Renal cortical epithelial cell (primary cell): ENCODE measurements around the gene ASRGL1. TPM values are rescaled to one million over a fixed set of nuclear protein-coding genes. Genes with fewer than 3 reads are reported as not detected.
A peak's percentile ranks its signal among the peaks of the same experiment; 100 is the strongest.
"Not testable (repeated sequence)": the region's sequence is repeated elsewhere in the genome, so short reads cannot be mapped to it uniquely, and the experiment has no call there.

ENCODE experiments used
- DNase-seq: peaks from one replicate; pipeline ENCODE4 v3.0.0-alpha.2; 2011; ENCODE audit warnings: low read depth
- total RNA-seq: library from RNA; depleted of rRNA; stranded (reverse); fragments of >200 nt; gene quantifications from 2 replicates; pipeline ENCODE4 v1.2.3, GENCODE V29; 2014

Gene ASRGL1
- total RNA-seq, 1 donor from 2014 or later = 63.3 TPM

DNA sequence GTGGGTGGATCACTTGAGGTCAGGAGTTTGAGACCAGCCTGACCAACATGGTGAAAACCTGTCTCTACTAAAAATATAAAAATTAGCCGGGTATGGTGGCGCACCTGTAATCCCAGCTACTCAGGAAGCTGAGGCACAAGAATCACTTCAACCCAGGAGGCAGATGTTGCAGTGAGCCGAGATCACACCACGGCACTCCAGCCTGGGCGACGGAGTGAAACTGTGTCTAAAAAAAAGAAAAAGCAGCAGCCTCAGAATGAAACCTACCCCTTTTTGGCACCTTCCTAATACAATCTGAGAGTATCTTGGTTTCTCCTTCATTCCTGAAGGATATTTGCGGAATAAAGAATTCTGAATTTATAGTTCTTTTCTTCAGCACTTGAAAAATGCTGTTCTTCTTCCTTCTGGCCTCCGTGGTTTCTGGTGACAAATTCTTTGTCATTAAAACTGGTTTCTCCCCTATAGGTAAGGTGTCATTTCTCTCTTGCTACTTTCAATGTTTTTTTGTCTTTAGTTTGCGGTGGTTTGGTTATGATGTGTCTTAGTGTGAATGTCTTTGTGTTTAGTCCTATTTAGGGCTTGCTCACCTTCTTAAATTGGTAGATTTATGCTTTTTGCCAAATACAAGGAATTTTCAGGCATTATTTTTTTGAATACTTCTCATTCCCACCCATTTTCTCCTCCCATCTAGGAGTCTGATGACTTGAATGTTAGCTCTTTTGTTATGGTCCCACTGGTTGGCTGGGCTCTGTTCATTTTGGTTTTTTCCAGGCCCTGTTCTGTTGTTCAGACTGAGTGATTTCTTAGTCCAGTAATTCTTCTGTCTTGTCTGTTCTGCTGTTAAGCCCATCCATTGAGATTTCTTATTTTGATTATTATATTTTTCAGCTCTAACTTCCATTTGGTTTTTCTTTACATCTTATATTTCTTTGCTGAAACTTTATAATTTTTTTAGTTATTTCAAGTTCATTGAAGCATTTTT lies 15.4 kb downstream of the ASRGL1 start:
- DNase-seq = no peak

DNA sequence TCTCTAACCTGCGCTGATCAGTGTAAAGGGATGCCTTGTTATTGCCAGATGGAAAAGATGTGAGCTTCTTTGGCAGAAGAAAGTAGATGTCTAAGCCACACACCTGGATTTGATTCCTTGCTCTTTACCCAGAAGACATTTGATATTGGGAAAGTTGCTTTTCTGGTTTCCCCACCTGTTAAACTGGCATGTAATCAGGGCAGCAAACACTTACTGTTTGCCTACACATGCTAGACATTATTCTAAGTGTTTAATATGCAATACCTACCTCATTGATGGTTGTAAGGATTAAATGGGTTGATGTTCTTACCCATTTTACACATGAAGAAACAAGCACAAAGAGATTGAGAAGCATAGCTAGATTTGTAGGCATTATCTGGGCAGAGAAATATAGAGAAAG lies 16.6 kb downstream of the ASRGL1 start:
- no peak for DNase-seq

DNA sequence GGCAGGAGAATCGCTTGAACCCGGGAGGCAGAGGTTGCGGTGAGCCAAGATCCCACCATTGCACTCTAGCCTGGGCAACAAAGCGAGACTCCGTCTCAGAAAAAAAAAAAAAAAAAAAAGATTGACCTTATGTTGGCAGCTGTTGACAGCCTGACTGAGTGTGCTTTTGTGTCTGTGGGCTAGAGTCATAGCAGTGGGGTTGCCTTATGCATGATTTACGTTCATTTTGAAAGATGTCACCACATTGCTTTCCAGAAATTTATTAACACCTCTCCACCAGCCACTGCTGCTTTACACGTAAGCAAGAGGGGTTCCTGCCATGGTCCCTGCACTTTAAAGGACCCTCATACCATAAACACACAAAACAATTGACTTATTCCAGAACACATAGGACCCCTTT lies 21.0 kb downstream of the ASRGL1 start:
- no peak for DNase-seq

DNA sequence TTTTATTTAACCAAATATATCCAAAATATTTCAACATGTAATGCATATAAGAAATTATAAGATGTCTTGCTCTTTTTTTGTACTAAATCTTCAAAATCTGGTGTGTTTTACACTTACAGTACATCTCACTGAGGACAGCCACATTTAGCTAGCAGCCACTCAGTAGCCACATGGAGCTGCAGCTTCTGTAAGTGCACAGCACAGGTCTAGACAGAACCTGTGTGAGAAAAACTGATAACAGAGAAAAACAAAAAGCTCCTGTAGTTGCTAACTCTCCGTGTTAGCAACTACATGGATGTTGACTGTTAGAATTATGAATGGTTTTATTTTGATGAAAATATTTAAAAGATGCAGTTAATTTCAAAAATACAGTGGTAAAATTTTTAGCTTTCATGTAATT lies 22.2 kb downstream of the ASRGL1 start:
- DNase-seq = no peak

DNA sequence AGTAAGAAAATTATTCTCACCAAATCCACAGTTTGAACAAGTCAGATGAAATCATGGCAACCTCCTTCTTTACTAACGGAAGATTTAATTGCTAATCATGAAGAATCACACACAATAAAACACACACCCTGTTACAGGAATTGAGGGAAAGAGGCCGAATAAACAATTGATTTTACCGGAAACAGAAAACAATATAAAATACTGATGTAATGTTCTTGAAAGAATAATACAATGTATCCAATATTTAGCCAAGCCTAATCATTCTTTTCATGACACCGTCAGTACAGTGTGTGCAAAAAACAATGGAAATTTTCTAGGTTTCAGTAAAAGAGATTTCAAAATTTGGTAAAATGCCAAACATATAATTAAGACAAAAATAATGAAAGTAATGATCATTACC lies 23.4 kb downstream of the ASRGL1 start:
- DNase-seq = no peak

DNA sequence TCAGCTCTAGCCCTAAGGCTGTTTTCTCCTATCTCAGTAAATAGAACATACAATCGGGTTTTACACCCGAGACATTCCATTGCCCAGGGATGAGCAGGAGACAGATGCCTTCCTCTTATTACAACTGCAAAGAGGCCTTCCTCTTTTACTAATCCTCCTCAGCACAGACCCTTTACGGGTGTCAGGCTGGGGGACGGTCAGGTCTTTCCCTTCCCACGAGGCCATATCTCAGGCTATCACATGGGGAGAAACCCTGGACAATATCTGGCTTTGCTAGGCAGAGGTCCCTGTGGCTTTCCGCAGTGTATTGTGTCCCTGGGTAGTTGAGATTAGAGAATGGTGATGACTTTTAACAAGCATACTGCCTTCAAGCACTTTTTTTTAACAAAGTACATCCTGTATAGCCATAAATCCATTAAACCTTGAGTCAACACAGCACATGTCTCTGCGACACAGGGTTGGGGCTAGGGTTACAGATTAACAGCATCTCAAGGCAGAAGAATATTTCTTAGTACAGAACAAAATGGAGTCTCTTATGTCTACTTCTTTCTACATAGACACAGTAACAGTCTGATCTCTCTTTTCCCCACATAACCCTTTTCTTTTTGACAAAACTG lies 31.7 kb downstream of the ASRGL1 start:
- not testable (repeated sequence) for DNase-seq

DNA sequence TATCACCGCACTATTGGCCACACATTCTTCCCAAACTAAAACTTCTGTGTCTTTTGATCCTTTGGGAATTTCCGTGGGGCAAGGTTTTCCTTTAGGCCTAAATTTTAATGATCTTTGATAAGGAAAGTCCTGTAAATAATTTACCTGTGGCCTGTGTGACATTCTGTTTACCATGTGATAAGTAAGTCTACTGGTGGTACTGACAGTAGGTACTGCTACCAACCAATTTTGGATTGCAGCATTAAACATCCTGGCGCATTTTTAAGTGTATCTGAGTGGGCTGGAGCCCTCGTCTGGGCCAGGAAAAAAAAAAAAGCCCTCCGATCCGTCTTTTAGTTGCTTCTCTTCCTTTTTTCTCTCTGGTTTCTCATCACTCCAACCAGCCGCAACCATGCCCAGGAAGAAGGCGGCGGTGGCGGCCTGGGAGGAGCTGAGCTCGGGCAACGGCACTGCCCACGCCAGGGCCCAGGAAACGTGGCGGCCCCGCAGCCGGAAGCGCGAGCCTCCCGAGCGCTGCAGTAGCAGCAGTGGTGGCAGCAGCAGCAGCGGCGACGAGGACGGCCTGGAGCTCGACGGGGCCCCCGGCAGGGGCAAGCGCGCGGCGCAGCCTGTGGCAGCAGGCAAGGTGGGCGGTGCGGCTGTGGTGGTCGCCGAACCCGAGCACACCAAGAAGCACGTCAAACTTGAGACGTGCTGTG lies 33.6 kb downstream of the ASRGL1 start:
- DNase-seq = no peak

DNA sequence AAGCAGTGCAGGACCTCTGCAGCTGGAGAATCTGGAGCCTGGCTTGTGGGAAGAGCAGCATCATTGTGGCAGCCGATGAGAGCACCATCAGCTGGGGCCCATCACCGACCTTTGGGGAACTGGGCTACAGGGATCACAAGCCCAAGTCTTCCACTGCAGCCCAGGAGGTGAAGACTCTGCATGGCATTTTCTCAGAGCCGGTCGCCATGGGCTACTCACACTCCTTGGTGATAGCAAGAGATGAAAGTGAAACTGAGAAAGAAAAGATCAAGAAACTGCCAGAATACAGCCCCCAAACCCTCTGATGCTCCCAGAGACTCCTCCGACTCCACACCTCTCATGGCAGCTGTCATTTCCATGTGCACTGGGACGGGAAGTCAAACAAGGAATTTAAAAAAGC lies 35.6 kb downstream of the ASRGL1 start:
- DNase-seq = no peak

DNA sequence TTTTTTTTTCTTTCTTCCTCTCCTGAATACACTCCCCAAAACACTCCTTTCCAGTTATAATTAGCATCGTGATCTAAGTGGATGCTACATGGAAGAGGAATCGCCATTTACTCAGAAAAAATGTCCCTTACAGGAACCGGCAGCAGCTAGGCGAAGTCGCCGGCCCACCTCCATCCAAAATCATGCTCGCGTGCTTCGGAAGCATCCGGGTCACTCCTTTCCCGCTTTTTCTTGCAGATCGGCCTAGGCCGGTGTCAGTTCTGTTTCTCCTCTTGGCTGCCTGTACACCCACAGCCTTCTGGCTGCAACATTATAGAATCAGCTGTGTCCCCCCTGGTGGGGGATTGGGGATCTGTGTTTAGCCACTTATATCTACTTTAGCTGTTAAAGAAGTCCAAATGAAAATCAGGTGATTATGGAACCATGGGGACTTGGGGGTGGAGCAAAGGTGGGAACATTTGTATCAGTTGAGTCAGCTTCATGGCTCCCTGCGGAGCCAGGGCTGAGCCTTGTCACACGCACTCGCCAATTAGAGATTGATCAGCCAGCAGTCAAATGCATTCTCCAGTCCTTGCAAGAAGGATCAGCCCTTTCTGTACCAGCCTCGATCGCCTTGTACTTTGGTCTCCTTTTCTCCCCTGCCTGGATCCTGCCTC lies 36.3 kb downstream of the ASRGL1 start:
- no peak for DNase-seq

DNA sequence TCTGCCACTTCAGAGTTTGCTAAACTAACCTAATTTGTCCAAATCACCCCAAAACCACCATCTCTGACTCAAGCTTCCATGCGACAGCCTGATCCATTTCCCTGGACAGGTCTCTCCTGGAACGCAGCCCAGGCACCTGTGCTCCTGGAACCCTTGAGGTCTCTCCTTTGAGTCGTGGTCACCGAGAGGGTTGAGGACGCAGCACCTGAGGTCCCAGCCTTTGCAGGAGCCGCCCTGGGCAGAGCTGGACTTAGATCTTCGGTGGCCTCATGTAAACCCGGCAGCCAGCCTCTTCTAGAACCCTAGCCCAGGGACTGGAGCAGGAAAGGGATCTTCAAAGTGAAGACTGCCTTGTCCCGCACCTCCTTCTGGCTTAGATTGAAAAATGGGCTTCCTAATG lies 37.6 kb downstream of the ASRGL1 start:
- DNase-seq = no peak

DNA sequence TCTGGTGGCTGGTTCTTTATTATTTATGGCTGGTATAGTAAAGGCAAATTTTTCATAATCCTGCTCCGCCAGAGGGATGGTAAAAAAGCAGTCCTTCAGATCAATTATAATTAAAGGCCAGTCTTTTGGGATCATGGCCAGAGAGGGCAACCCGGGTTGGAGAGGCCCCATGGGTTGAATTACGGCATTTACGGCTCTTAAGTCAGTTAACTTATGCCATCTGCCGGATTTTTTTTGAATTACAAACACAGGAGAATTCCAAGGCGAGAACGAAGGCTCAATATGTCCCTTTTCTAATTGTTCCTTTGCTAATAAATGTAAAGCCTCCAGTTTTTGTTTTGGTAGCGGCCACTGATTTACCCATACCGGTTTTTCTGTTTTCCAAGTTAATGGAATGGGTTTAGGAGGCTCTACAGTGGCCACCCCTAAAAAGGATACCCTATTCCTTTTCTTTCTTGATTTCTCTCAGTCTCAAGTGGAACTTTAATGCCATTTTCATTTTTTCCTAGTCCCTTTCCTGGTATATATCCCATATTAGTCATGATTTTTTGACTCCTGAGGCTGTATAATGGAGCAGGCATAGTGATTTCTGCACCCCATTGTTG lies 41.3 kb downstream of the ASRGL1 start:
- peak; percentile 52 for DNase-seq

DNA sequence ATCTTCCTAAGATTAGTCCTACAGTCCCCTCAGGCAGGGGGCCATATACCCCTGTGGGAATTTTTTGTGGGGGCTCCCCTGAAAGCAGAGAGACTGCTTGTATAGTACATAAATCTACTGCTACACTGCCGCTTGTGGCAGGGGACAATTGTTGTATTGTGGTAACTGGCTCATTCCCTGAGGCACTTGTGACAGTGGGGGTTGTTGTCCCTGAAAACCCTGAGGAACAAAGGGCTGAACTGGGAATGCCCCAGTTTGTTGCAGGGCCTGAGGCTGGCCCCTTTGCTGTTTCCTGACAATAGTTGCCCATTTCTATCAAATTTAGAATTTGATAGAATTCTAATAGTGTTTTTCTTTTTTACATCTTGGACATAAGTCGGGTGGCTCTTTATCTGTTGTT lies 42.3 kb downstream of the ASRGL1 start:
- DNase-seq = not testable (repeated sequence)

DNA sequence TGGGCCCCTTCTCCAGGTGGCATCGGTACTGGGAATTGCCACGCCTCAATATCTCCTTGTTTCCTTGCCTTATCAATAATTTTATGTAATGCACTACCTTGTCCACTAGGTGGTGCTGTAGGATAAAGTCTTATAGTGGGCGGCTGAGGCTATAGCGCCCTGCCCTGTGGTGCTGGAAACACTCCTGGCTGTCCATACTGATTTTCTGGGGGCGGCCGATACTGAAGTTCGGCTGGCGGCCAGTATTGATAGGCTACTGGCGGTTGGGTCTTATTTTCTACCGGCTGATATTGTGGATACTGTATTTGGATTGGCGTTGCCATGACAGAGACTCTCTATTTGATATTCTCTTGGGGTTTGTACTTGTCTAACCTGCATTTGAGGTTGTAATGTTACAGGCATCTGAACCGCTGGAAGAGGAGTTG lies 43.6 kb downstream of the ASRGL1 start:
- DNase-seq = peak; percentile 46

DNA sequence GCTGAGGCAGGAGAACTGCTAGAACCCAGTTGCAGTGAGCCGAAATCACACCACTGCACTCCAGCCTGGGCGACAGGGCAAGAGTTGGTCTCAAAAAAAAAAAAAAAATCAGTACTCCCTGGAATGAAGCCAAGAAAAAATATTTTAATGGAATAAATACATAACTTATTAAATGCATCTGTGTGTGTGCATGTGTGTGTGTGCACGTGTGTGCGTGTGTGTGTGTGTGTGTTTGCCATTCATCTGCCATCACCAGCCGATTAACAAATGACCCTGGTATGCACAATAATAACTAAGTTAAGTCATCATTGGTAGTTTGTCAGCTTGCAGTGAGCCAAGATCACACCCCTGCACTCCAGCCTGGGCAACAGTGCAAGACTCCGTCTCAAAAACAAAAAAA lies 46.6 kb downstream of the ASRGL1 start:
- DNase-seq = peak; percentile 16

DNA sequence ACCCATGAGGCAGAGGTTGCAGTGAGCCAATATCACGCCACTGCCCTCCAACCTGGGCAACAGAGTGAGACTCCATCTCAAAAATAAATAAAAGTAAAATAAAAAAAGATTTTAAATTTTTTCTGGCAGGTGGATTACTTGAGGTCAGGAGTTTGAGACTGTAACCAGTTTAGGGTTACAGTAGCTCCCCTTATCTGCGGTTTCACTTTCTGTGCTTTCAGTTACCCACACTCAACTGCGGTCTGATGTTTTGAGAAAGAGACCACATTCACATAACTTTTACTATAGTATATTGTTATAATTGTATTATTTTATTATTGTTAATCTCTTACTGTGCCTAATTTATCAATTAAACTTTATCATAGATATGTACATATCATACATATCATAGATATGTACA lies 48.8 kb downstream of the ASRGL1 start:
- not testable (repeated sequence) for DNase-seq

DNA sequence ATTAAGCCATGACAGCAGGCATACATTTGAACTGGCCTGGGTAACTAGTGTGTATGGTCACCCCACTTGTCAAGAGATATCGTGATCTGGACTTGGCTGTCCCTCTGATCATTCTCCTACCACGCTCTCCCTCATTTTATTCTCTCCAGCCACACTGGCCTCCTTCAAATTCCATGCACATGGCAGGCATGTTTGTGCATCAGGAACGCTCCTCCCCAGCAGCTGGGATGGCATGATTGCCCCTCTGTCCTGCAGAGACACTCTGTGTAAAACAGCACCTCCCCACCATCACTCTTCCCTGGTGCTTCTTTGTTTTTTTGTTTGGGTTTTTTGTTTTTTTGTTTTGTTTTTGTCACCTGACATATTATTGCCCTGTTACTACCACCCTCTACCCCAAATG lies 50.1 kb downstream of the ASRGL1 start:
- DNase-seq = no peak

DNA sequence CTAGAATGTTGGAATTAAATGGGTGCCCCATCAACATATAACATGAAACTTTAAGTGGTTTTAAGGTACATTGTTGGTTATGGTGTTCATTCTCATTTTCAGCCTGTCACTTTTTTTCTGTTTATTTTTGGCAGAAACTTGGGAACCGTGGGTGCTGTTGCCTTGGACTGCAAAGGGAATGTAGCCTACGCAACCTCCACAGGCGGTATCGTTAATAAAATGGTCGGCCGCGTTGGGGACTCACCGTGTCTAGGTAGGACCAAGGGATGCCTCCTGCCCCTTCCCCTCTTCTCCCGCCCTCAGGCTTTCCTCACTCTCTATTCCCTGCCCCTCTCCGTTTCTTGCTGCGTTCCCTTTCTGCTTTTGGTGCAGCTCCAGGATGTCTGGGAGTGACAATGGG lies 51.8 kb downstream of the ASRGL1 start:
- no peak for DNase-seq

DNA sequence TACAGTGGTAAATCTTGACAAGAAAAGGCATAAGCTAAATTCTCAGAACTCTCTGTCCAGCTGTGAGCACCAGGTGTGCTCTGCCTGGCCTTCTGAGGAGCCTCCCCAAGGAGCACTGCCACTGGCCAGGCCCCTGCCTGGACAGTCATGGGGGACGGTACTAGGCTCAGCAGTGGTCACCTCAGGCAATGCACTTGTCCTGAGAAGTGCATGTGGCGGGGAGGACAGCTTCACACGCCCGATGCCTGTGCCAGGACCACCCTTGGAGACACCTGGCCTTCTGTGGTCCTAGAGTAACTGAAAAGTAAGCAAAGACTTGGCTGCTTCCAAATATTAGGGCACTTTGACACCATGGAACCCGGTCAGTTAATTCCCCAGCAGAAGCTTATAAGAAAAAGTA lies 53.0 kb downstream of the ASRGL1 start:
- DNase-seq = no peak

DNA sequence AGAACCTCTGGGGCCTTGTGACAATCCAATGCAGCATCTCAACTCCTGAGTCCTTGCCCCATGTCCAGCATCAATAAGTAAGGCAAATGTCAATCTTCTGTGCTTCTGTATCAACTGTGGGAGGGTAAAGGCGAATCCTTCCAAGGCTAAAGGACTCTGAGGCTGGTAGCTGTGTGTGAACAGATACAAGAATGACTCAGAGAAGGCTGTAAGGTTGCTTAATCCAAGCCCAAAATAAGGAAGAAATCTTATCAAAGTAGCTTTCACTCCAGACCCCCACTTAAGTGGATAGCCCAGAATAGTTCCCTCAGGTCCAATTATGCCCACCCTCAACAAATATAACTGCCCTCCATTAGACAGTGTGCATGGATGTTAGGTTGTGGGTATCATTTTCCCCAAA lies 53.5 kb downstream of the ASRGL1 start:
- no peak for DNase-seq

DNA sequence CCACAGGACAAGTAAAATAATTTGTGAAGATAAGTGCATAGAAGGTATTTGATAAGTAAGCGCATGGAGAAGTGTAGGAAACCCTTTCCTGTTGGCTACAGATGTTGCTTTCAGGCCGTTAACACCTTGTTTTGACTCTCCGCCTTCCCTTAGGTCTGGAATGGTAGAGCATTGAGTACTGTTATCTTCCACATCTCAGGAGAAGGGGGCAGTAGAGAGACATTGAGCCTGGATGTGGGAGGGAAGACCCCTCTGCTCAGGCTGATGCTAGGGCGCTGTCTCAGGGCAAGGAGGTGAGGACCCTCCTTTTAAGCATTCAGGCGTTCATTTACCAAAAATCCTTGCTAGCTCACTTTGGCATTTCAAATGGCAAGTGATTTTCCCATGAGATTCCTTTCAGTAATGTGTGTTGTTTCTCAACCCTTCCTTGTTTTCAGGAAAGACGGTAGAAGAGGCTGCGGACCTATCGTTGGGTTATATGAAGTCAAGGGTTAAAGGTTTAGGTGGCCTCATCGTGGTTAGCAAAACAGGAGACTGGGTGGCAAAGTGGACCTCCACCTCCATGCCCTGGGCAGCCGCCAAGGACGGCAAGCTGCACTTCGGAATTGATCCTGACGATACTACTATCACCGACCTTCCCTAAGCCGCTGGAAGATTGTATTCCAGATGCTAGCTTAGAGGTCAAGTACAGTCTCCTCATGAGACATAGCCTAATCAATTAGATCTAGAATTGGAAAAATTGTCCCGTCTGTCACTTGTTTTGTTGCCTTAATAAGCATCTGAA lies 54.6 kb downstream of the ASRGL1 start:
- no peak for DNase-seq

DNA sequence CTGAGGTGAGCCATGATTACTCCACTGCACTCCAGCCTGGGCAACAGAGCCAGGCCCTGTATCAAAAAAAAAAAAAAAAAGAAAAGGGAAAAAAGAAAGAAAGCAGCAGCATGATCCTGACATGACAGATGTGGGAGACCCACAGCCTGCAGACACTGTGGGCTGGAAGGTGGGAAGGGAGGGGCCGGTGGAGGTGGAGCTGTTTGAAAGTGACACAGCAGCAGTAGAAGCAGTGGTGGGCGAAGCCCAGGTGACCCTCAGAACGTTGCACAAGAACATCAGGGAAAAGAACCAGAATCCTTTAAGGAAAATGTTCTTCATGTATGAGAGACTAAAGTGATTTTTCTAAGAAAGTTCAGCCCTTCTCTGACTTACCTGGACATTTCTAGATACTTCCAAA lies 55.3 kb downstream of the ASRGL1 start:
- DNase-seq = no peak
